Breast epithelium (tissue), 4 donors: ENCODE measurements around the gene TM4SF4. TPM values are rescaled to one million over a fixed set of nuclear protein-coding genes. Genes with fewer than 3 reads are reported as not detected.
A peak's percentile ranks its signal among the peaks of the same experiment; 100 is the strongest.

Experiments
- DNase-seq, 2 donors: peaks; one replicate each; pipeline ENCODE4 v3.0.0-alpha.2; 2019; ENCODE audit warnings: low spot score in 2 of 2
- H3K27ac ChIP-seq, 2 donors: fragments of 200-600 bp; sonication (generic) in 1 of 2; one replicate each; pipeline ENCODE4 v1.5.1; 2016 to 2019; ENCODE audit warnings: mild to moderate bottlenecking in 1 of 2
- H3K27me3 ChIP-seq, 2 donors: fragments of 200-600 bp; sonication (generic) in 1 of 2; one replicate each; pipeline versions ENCODE4 v1.5.1 to v1.6.0; 2017 to 2019; ENCODE audit warnings: control low read depth in 1 of 2, mild to moderate bottlenecking in 1 of 2
- H3K36me3 ChIP-seq: fragments of 200-600 bp; one replicate; pipeline ENCODE4 v1.5.1; 2019
- H3K4me1 ChIP-seq, 2 donors: fragments of 200-600 bp; sonication (generic); one replicate each; pipeline ENCODE4 v1.5.1; 2016 to 2019; ENCODE audit warnings: control low read depth in 1 of 2
- H3K4me3 ChIP-seq, 3 donors: fragments of 200-600 bp; sonication (generic); 1 replicate in 2 of 3; 2 replicates in 1 of 3; pipeline ENCODE4 v1.5.1; 2016 to 2019; ENCODE audit warnings: mild to moderate bottlenecking in 3 of 3, moderate library complexity in 2 of 3
- H3K9me3 ChIP-seq, 2 donors: fragments of 200-600 bp; sonication (generic) in 1 of 2; one replicate each; pipeline ENCODE4 v1.5.1; 2016 to 2019; ENCODE audit warnings: control low read depth in 1 of 2
- CTCF ChIP-seq, 3 donors: fragments of 450-650 bp; IDR thresholded peaks; one replicate each; pipeline ENCODE4 v1.5.1; 2016 to 2017; ENCODE audit warnings: antibody characterized with exemption in 3 of 3, mild to moderate bottlenecking in 3 of 3, moderate library complexity in 3 of 3
- POLR2A ChIP-seq: fragments of 450-650 bp; IDR thresholded peaks from one replicate; pipeline ENCODE4 v1.6.1; 2016; ENCODE audit warnings: antibody characterized with exemption, mild to moderate bottlenecking, moderate library complexity
- POLR2AphosphoS5 ChIP-seq, 3 donors: sonication (generic); formaldehyde crosslinking; IDR thresholded peaks; one replicate each; pipeline ENCODE4 v1.6.1; 2017; ENCODE audit warnings: antibody characterized with exemption in 3 of 3
- intact Hi-C: fragments of 100-400 bp; cut with DNase I; formaldehyde crosslinking; loops from one replicate; pipeline ENCODE4 v1.15.1; 2023; ENCODE audit warnings: low total_unique reads
- total RNA-seq, 3 donors: library from RNA; depleted of rRNA; stranded (reverse); fragments of >200 nt; gene quantifications; one replicate each; pipeline ENCODE4 v1.1.0, GENCODE V29; 2016

The TM4SF4 gene
- total RNA-seq, 3 donors from 2014 or later = 1.6 TPM; not detected in 2

GRCh38 chr3:149502438-149502837 is 27.9 kb downstream of the TM4SF4 start:
- intact Hi-C loops = no loop called here
- no peaks in the 10 kb centered on the region for H3K36me3 ChIP-seq
- no peaks in the 10 kb centered on the region for H3K9me3 ChIP-seq
- no peak overlapping the region for H3K4me3 ChIP-seq
- no peaks in the 10 kb centered on the region for H3K27me3 ChIP-seq
- H3K4me1 ChIP-seq = no peaks in the 10 kb centered on the region
- no peak overlapping the region for H3K27ac ChIP-seq
- DNase-seq = no peak
- no peak for TF ChIP-seq POLR2A
- TF ChIP-seq POLR2AphosphoS5 (IDR thresholded peaks at IDR 0.05) = no peak
- TF ChIP-seq CTCF (IDR thresholded peaks at IDR 0.05) = no peak

GRCh38 chr3:149506540-149506939 is 32.0 kb downstream of the TM4SF4 start:
- Histone ChIP-seq H3K27ac (no peak overlapping the region), H3K4me3 (no peak overlapping the region), H3K27me3 (no peaks in the 10 kb centered on the region), H3K36me3 (no peaks in the 10 kb centered on the region), H3K9me3 (no peaks in the 10 kb centered on the region), H3K4me1 (no peaks in the 10 kb centered on the region)
- intact Hi-C loops = no loop called here
- no peak for DNase-seq
- TF ChIP-seq POLR2AphosphoS5 (IDR thresholded peaks at IDR 0.05) = no peak
- TF ChIP-seq CTCF (IDR thresholded peaks at IDR 0.05) = no peak
- TF ChIP-seq POLR2A = no peak

GRCh38 chr3:149506965-149507364 is 32.5 kb downstream of the TM4SF4 start:
- Histone ChIP-seq H3K27me3 (no peaks in the 10 kb centered on the region), H3K36me3 (no peaks in the 10 kb centered on the region), H3K9me3 (no peaks in the 10 kb centered on the region), H3K27ac (peak overlapping the region in 1 of 2 donors; percentile 54), H3K4me1 (no peaks in the 10 kb centered on the region), H3K4me3 (no peak overlapping the region)
- no peak for TF ChIP-seq POLR2AphosphoS5 (IDR thresholded peaks at IDR 0.05)
- no peak for TF ChIP-seq CTCF (IDR thresholded peaks at IDR 0.05)
- TF ChIP-seq POLR2A = no peak
- no peak for DNase-seq
- intact Hi-C loops = no loop called here

GRCh38 chr3:149507491-149508324 is 33.2 kb downstream of the TM4SF4 start:
- intact Hi-C loops = no loop called here
- TF ChIP-seq CTCF (IDR thresholded peaks at IDR 0.05) = no peak
- no peak for TF ChIP-seq POLR2A
- no peaks in the 10 kb centered on the region for H3K4me1 ChIP-seq
- no peaks in the 10 kb centered on the region for H3K9me3 ChIP-seq
- H3K27ac ChIP-seq = peak overlapping the region in 1 of 2 donors; percentile 54
- no peaks in the 10 kb centered on the region for H3K27me3 ChIP-seq
- H3K36me3 ChIP-seq = no peaks in the 10 kb centered on the region
- H3K4me3 ChIP-seq = peak overlapping the region in 1 of 3 donors; percentile 6
- DNase-seq = no peak

- no peak for DNase-seq
- Histone ChIP-seq H3K27me3 (no peaks in the 10 kb centered on the region), H3K36me3 (no peaks in the 10 kb centered on the region), H3K9me3 (no peaks in the 10 kb centered on the region), H3K4me1 (no peaks in the 10 kb centered on the region), H3K4me3 (no peak overlapping the region), H3K27ac (no peak overlapping the region)
- intact Hi-C loops = no loop called here
- TF ChIP-seq POLR2A (no peak), CTCF (IDR thresholded peaks at IDR 0.05) (no peak)
Observed at GRCh38 chr3:149509526-149509925, 35.0 kb downstream of the TM4SF4 start.
